Neural cell (in vitro differentiated cells): Measurements from ENCODE around the gene ZNF132.

Experiments
- EP300 ChIP-seq: fragments of 450-650 bp; conservative IDR thresholded peaks from 2 replicates; pipeline ENCODE4 v1.6.1; 2014; ENCODE audit warnings: antibody characterized with exemption, mild to moderate bottlenecking, moderate library complexity; ENCODE audit not compliant: poor library complexity, severe bottlenecking
- EZH2 ChIP-seq: fragments of 200-600, 300-800 bp; shearing (Covaris generic), sonication (generic); IDR thresholded peaks from 2 replicates; pipeline ENCODE4 v1.6.1; 2014; ENCODE audit warnings: antibody characterized with exemption, low read length, borderline replicate concordance, mild to moderate bottlenecking; ENCODE audit not compliant: insufficient read depth, poor library complexity, severe bottlenecking
- MXI1 ChIP-seq: fragments of 450-650 bp; conservative IDR thresholded peaks from 2 replicates; pipeline ENCODE4 v1.6.1; 2014; ENCODE audit warnings: antibody characterized with exemption, mild to moderate bottlenecking; ENCODE audit not compliant: poor library complexity, severe bottlenecking
- POLR2AphosphoS5 ChIP-seq: IDR thresholded peaks from 2 replicates; pipeline ENCODE4 v1.6.1; 2012
- RAD21 ChIP-seq: fragments of 450-650 bp; conservative IDR thresholded peaks from 2 replicates; pipeline ENCODE4 v1.6.1; 2014; ENCODE audit warnings: antibody characterized with exemption, mild to moderate bottlenecking, moderate library complexity
- SMC3 ChIP-seq: fragments of 450-650 bp; conservative IDR thresholded peaks from 2 replicates; pipeline ENCODE4 v1.6.1; 2014; ENCODE audit warnings: antibody characterized with exemption, mild to moderate bottlenecking, moderate library complexity; ENCODE audit not compliant: poor library complexity
- TAF1 ChIP-seq: IDR thresholded peaks from 2 replicates; pipeline ENCODE4 v1.6.1; 2012; ENCODE audit warnings: low read depth
- TF ChIP-seq, protein P1 (sequence below): fragments of 450-650 bp; IDR thresholded peaks from 2 replicates; pipeline ENCODE4 v1.5.1; 2014; ENCODE audit warnings: antibody characterized with exemption, mild to moderate bottlenecking, moderate library complexity; ENCODE audit not compliant: poor library complexity, severe bottlenecking
- TF ChIP-seq, protein P2 (sequence below): IDR thresholded peaks from 2 replicates; pipeline ENCODE4 v1.6.1; 2012; ENCODE audit warnings: borderline replicate concordance

DNA sequence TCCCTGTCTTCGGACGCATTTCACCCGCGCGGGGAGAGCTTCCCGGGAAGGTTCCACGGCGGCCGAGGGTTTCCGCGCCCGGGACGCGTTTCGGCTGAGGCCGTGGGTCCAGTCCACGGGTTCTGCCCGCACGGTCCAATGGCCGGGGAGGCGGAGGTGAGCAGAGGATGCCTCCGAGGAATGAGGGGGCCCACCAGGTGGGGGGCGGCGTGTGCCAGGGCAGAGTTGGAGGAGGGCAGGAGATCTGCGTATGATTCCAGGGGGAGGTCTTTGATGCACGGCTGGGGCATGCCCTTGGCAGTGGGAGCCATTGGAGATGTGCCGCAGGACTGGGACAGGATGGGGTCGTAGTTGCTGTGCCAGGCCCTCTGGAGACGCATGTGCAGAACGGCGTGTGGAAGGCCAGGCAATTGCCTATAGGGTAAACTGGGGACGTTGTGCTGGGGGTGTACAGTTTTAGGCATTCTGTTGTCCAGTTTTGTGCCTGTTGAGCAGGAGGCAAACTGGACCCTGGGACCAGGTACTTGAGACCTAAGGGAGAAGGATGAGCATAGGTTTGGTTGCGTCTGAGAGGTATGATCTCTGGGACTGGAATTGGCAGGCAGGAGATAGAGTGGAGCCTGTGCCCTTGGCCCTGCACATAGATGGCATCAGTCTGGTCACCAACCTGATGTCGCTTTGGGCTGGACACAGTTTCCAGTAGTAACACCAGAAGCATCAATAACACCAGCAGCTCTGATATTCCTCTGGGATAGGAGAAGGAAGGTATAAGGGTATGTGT lies 30.8 kb downstream of the ZNF132 start:
- TF ChIP-seq, protein P1, sequence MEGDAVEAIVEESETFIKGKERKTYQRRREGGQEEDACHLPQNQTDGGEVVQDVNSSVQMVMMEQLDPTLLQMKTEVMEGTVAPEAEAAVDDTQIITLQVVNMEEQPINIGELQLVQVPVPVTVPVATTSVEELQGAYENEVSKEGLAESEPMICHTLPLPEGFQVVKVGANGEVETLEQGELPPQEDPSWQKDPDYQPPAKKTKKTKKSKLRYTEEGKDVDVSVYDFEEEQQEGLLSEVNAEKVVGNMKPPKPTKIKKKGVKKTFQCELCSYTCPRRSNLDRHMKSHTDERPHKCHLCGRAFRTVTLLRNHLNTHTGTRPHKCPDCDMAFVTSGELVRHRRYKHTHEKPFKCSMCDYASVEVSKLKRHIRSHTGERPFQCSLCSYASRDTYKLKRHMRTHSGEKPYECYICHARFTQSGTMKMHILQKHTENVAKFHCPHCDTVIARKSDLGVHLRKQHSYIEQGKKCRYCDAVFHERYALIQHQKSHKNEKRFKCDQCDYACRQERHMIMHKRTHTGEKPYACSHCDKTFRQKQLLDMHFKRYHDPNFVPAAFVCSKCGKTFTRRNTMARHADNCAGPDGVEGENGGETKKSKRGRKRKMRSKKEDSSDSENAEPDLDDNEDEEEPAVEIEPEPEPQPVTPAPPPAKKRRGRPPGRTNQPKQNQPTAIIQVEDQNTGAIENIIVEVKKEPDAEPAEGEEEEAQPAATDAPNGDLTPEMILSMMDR: no peak
- TF ChIP-seq SMC3 (no peak), EZH2 (no peak), EP300 (no peak), MXI1 (no peak), TAF1 (no peak), POLR2AphosphoS5 (no peak), RAD21 (no peak)
- TF ChIP-seq, protein P2, sequence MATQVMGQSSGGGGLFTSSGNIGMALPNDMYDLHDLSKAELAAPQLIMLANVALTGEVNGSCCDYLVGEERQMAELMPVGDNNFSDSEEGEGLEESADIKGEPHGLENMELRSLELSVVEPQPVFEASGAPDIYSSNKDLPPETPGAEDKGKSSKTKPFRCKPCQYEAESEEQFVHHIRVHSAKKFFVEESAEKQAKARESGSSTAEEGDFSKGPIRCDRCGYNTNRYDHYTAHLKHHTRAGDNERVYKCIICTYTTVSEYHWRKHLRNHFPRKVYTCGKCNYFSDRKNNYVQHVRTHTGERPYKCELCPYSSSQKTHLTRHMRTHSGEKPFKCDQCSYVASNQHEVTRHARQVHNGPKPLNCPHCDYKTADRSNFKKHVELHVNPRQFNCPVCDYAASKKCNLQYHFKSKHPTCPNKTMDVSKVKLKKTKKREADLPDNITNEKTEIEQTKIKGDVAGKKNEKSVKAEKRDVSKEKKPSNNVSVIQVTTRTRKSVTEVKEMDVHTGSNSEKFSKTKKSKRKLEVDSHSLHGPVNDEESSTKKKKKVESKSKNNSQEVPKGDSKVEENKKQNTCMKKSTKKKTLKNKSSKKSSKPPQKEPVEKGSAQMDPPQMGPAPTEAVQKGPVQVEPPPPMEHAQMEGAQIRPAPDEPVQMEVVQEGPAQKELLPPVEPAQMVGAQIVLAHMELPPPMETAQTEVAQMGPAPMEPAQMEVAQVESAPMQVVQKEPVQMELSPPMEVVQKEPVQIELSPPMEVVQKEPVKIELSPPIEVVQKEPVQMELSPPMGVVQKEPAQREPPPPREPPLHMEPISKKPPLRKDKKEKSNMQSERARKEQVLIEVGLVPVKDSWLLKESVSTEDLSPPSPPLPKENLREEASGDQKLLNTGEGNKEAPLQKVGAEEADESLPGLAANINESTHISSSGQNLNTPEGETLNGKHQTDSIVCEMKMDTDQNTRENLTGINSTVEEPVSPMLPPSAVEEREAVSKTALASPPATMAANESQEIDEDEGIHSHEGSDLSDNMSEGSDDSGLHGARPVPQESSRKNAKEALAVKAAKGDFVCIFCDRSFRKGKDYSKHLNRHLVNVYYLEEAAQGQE: no peak
